ENCODE measurements around the gene DHFR. TPM values are rescaled to one million over a fixed set of nuclear protein-coding genes. Genes with fewer than 3 reads are reported as not detected.

The DHFR gene
- total and polyA plus RNA-seq, 2 of the 8 experiments (the other 6 are each of a cell fraction or from before 2014, with no cell fraction given) = 46.4 to 88.9 TPM

DNA sequence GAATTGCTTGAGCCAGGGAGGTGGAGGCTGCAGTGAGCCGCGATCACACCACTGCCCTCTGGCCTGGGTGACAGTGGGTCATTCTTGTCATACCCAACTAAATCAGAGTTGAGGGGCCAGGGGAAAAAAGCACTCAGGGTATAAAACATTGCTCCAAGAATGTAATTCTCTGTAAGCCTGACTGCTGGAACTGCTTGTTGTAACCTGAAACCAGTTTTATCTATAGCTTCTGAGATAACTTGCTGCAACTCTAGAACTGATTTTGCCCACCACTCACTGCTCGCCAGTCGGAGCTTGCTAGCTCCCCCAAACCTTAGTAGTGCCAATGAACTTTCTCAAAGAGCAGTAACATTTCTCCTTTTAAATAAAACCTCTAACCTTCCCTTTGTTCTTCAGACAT is 9.9 kb downstream of the DHFR start:
- 97% methylated on average over 4 of the region's 4 CpGs; no CpG with 5 or more reads in 1 of the 2 experiments for WGBS, 2 experiments (ENCODE audit: extremely low coverage in 1 of 2, insufficient coverage in 1 of 2, insufficient read length in 1 of 2, insufficient replicate concordance in 2 of 2, low coverage in 1 of 2, low lambda C conversion rate in 2 of 2, missing lambda C conversion rate in 1 of 2)
- H3K27me3 ChIP-seq (replicated peaks in 1 of 4; ENCODE audit: control insufficient read depth in 3 of 4, extremely low read depth in 1 of 4, insufficient read depth in 3 of 4, low read length in 3 of 4) = no peaks in the 10 kb centered on the region
- H4K5ac ChIP-seq (ENCODE audit: insufficient read length, low read depth, low read length) = no peak overlapping the region
- no peaks in the 10 kb centered on the region for H3K4me1 ChIP-seq (replicated peaks in 1 of 4; ENCODE audit: control insufficient read depth in 3 of 4, insufficient read depth in 4 of 4, low read length in 3 of 4)
- H3K23me2 ChIP-seq (ENCODE audit: low read depth, low read length) = no peaks in the 10 kb centered on the region
- no peak overlapping the region for H2BK15ac ChIP-seq (ENCODE audit: low read length)
- no peak overlapping the region for H3K4ac ChIP-seq (replicated peaks; ENCODE audit: insufficient read length, low read depth, low read length)
- peaks cover 6 to 65% (median 34%) of the 10 kb centered on the region in 4 experiments for H3K36me3 ChIP-seq (ENCODE audit: control insufficient read depth in 2 of 4, insufficient read depth in 4 of 4, low read length in 3 of 4)
- ChIA-PET CTCF (ENCODE audit: partially characterized antibody) (no interaction called here), POLR2A (ENCODE audit: partially characterized antibody) (interaction anchor here (0.9 kb wide), 1 partner anchor 9 kb away, joined by 3 read pairs; no protein-coding TSS in a partner anchor)
- no peak overlapping the region for H3K18ac ChIP-seq (ENCODE audit: extremely low read depth, low read length)
- FAIRE-seq = no peak
- TF ChIP-seq KDM5A (IDR thresholded peaks at IDR 0.05; ENCODE audit: low read length) (no peak), MAFK (IDR thresholded peaks at IDR 0.05; ENCODE audit: low read depth, low read length) (no peak), ZNF274 (IDR thresholded peaks at IDR 0.05; ENCODE audit: borderline replicate concordance, extremely low read depth, low read length) (no peak), CBX8 (IDR thresholded peaks at IDR 0.05; ENCODE audit: borderline replicate concordance, low read depth, low read length) (no peak), JUND (IDR thresholded peaks at IDR 0.05; ENCODE audit: low read length) (no peak), RAD21 (IDR thresholded peaks at IDR 0.05 in 1 of 2, conservative IDR thresholded peaks at IDR 0.05 in 1 of 2; ENCODE audit: low read depth in 2 of 2, low read length in 2 of 2) (no peak)
- H3K79me1 ChIP-seq (ENCODE audit: low read depth, low read length) = no peaks in the 10 kb centered on the region; the same call in 1 of the 2 replicates
- H2BK20ac ChIP-seq (ENCODE audit: low read length) = no peak overlapping the region
- no peak overlapping the region for H3K27ac ChIP-seq (ENCODE audit: low read depth, low read length)
- no peak overlapping the region for H2AFZ ChIP-seq (ENCODE audit: low read length)
- no peak overlapping the region for H2BK120ac ChIP-seq (replicated peaks; ENCODE audit: low read depth, low read length)
- H3K9me3 ChIP-seq (ENCODE audit: insufficient read depth in 2 of 2, low read depth in 1 of 2, low read length in 1 of 2) = no peaks in the 10 kb centered on the region
- no peak overlapping the region for H3K14ac ChIP-seq (ENCODE audit: insufficient read length)
- no peak overlapping the region for H2BK12ac ChIP-seq (ENCODE audit: low read depth, low read length)
- no peak overlapping the region for H3K56ac ChIP-seq (replicated peaks; ENCODE audit: insufficient read length, low read depth, low read length)
- no peak overlapping the region for H3K4me2 ChIP-seq (ENCODE audit: insufficient read depth in 1 of 2, low read depth in 2 of 2, low read length in 2 of 2)
- no peak overlapping the region for H3K4me3 ChIP-seq (ENCODE audit: extremely low read depth in 1 of 4, insufficient read depth in 2 of 4, low read depth in 3 of 4, low read length in 4 of 4)
- H2BK5ac ChIP-seq (ENCODE audit: low read depth, low read length) = no peak overlapping the region
- peaks cover 1% of the 10 kb centered on the region in 2 experiments for H4K20me1 ChIP-seq (replicated peaks in 1 of 2; ENCODE audit: control insufficient read depth in 1 of 2, insufficient read depth in 2 of 2, low read length in 2 of 2)
- H4K91ac ChIP-seq (replicated peaks; ENCODE audit: insufficient read length, low read length) = no peak overlapping the region
- no peak overlapping the region for H3K9ac ChIP-seq (replicated peaks in 1 of 4; ENCODE audit: extremely low read depth in 1 of 4, low read depth in 3 of 4, low read length in 3 of 4)
- H3K79me2 ChIP-seq (ENCODE audit: control insufficient read depth in 1 of 2, insufficient read depth in 2 of 2, low read length in 2 of 2) = no peaks in the 10 kb centered on the region
- H2AK5ac ChIP-seq (ENCODE audit: low read depth, low read length) = no peak overlapping the region
- no peak for DNase-seq (ENCODE audit: low read depth in 1 of 2, low spot score in 2 of 2)
- H3K23ac ChIP-seq (ENCODE audit: insufficient read length) = no peak overlapping the region
- H4K8ac ChIP-seq (ENCODE audit: extremely low read depth, insufficient read depth, low read length) = no peak overlapping the region
